ENCODE results near the gene NCEH1. TPM values are rescaled to one million over a fixed set of nuclear protein-coding genes. Genes with fewer than 3 reads are reported as not detected.

NCEH1 gene
- total RNA-seq, 1 donor from 2014 or later: 2.3 TPM

DNA sequence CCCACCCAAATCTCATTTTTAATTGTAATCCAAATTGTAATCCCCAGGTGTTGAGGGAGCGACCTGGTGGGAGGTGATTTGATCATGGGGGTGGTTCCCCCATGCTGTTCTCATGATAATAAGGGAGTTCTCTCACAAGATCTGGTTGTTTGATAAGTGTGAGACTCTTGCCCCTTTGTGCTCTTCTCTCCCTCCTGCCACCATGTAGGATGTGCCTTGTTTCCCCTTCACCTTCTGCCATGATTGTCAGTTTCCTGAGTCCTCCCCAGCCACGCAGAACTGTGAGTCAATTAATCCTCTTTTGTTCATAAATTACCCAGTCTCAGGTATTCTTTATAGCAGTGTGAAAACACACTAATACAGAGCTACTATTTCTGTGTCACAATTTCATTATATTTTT is 88.7 kb downstream of the NCEH1 start:
- H3K4me3 Mint-ChIP-seq: no peak overlapping the region
- no peaks in the 10 kb centered on the region for H3K36me3 Mint-ChIP-seq (ENCODE audit: low read depth)

DNA sequence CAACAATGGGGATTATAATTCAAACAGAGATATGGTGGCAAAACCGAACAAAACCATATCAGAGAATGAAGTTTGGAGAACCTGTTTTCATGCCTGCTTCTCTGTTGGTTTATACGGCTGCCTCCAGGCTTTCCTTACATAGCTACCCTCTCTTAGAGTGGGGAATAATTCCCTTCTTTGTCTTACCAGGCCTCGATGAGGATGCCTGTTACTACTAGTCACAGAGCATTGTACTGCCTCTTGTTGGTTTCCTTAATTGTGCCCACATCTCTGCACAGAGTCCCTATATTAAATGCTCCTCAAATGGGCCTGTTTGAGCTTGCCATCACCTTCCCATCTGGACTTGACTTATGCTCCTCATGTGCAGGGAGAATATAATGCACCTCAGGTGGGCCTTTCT is 92.9 kb downstream of the NCEH1 start:
- no peak overlapping the region for H3K27ac Mint-ChIP-seq (ENCODE audit: unreplicated experiment)
- no peak overlapping the region for H3K4me3 Mint-ChIP-seq
- no peaks in the 10 kb centered on the region for H3K4me1 Mint-ChIP-seq
- H3K27me3 Mint-ChIP-seq (ENCODE audit: low read depth): no peaks in the 10 kb centered on the region
- no peaks in the 10 kb centered on the region for H3K36me3 Mint-ChIP-seq (ENCODE audit: low read depth)
- no peak for DNase-seq (ENCODE audit: low read depth, low spot score)
- no peaks in the 10 kb centered on the region for H3K9me3 Mint-ChIP-seq
- TF ChIP-seq, protein P1, sequence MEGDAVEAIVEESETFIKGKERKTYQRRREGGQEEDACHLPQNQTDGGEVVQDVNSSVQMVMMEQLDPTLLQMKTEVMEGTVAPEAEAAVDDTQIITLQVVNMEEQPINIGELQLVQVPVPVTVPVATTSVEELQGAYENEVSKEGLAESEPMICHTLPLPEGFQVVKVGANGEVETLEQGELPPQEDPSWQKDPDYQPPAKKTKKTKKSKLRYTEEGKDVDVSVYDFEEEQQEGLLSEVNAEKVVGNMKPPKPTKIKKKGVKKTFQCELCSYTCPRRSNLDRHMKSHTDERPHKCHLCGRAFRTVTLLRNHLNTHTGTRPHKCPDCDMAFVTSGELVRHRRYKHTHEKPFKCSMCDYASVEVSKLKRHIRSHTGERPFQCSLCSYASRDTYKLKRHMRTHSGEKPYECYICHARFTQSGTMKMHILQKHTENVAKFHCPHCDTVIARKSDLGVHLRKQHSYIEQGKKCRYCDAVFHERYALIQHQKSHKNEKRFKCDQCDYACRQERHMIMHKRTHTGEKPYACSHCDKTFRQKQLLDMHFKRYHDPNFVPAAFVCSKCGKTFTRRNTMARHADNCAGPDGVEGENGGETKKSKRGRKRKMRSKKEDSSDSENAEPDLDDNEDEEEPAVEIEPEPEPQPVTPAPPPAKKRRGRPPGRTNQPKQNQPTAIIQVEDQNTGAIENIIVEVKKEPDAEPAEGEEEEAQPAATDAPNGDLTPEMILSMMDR (conservative IDR thresholded peaks at IDR 0.05): no peak

More for the DNA sequence above, 88.7 kb downstream of the NCEH1 start:
- TF ChIP-seq, protein P1 (conservative IDR thresholded peaks at IDR 0.05): no peak
- Mint-ChIP-seq H3K4me1 (no peaks in the 10 kb centered on the region), H3K27me3 (ENCODE audit: low read depth) (no peaks in the 10 kb centered on the region), H3K27ac (ENCODE audit: unreplicated experiment) (no peak overlapping the region), H3K9me3 (no peaks in the 10 kb centered on the region)
- no peak for DNase-seq (ENCODE audit: low read depth, low spot score)

DNA sequence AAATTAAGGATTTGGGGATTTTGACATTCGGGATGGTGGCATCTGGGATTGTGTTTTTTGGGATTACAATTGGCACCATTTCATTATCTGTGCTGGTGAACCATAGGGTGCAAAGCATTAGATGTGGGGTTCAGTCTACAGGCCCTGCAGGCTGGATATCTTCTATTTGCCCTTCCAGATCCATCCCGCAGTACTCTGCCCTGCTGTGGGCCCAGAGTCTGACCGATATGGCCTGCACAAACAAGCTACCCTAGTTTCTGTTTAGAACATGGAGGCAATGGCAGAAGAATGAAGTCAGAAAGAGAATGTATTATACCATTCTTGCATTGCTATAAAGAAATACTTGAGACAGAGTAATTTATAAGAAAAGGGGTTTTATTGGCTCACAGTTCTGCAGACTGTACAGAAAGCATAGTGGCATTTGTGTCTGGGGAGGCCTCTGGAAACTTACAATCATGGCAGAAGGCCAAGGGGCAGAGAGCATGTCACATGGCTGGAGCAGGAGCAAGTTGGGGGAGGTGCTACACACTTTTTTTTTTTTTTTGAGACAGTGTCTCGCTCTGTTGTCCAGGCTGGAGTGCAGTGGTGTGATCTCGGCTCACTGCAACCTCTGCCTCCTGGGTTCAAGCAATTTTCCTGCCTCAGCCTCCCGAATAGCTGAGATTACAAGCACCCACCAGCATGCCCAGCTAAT is 93.7 kb downstream of the NCEH1 start:
- Mint-ChIP-seq H3K27ac (ENCODE audit: unreplicated experiment) (no peak overlapping the region), H3K36me3 (ENCODE audit: low read depth) (no peaks in the 10 kb centered on the region), H3K4me3 (no peak overlapping the region), H3K9me3 (no peaks in the 10 kb centered on the region), H3K4me1 (no peaks in the 10 kb centered on the region), H3K27me3 (ENCODE audit: low read depth) (no peaks in the 10 kb centered on the region)
- DNase-seq (ENCODE audit: low read depth, low spot score): no peak
- TF ChIP-seq, protein P1 (conservative IDR thresholded peaks at IDR 0.05): no peak

DNA sequence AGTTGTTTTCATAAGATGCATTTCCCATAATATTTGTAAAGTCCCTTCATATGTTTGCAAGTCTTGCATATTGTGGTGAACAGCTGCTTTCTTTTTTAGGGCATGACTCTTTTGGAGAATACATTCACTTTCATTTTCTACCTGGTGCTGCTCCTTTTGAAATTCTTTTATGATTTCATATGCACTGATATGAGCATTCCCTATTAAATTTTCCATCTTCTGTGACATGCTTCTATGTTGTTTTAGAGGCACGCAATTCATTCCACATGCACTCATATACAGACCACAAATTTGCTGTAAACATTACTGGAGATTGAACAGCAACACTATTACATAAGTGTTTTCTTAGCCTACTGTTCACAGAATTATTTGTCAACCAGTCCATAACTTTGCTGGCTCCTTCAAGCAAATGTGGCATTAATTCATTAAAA is 94.8 kb downstream of the NCEH1 start:
- H3K27me3 Mint-ChIP-seq (ENCODE audit: low read depth): no peaks in the 10 kb centered on the region
- H3K36me3 Mint-ChIP-seq (ENCODE audit: low read depth): no peaks in the 10 kb centered on the region
- H3K4me1 Mint-ChIP-seq: no peaks in the 10 kb centered on the region
- TF ChIP-seq, protein P1 (conservative IDR thresholded peaks at IDR 0.05): no peak
- DNase-seq (ENCODE audit: low read depth, low spot score): no peak
- H3K9me3 Mint-ChIP-seq: no peaks in the 10 kb centered on the region
- no peak overlapping the region for H3K4me3 Mint-ChIP-seq
- no peak overlapping the region for H3K27ac Mint-ChIP-seq (ENCODE audit: unreplicated experiment)

DNA sequence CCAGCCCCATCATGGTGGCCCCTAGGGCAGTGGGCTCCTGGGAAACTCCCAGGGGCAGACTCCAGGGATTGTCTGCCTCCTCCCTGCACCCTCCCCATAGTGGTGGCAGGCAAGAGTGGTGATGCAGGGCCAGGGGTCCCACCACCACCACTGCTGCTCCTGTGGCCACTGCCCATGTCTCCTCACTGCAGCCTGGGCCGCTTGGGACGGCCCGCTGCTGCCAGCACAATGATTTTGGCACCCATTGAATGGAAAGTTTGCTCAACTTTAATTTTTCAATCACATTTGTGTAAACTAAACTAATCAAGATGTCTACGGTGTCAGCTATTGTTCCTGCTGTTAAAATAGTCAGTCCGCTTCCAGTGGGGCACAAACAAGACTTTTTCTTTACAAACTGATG is 95.6 kb downstream of the NCEH1 start:
- Mint-ChIP-seq H3K27me3 (ENCODE audit: low read depth) (no peaks in the 10 kb centered on the region), H3K4me1 (no peaks in the 10 kb centered on the region), H3K36me3 (ENCODE audit: low read depth) (no peaks in the 10 kb centered on the region), H3K9me3 (no peaks in the 10 kb centered on the region), H3K27ac (ENCODE audit: unreplicated experiment) (no peak overlapping the region), H3K4me3 (no peak overlapping the region)
- no peak for DNase-seq (ENCODE audit: low read depth, low spot score)
- TF ChIP-seq, protein P1 (conservative IDR thresholded peaks at IDR 0.05): no peak

Data from neural crest cell (in vitro differentiated cells).